SK-N-SH (cell line): ENCODE results near the gene SMAD4. TPM values are rescaled to one million over a fixed set of nuclear protein-coding genes. Genes with fewer than 3 reads are reported as not detected.

Experiments
- CTCF ChIA-PET: fragments of 300-600, 350-600 bp; formaldehyde crosslinking; extraction: SDS; loops from one replicate; lab custom pipeline; 2021; lab: Yijun Ruan, JAX
- POLR2A ChIA-PET: fragments of 350-600 bp; sonication (Branson Sonifier 250); formaldehyde crosslinking; extraction: SDS; loops from one replicate; lab custom pipeline; 2020; ENCODE audit warnings: antibody characterized with exemption, inconsistent platforms; lab: Yijun Ruan, JAX
- DNase-seq: peaks from one replicate; pipeline ENCODE4 v3.0.0; 2012
- H2AFZ ChIP-seq: fragments of 200-600 bp; sonication (generic); 2 replicates; pipeline ENCODE4 v1.8.1; 2016; ENCODE audit warnings: antibody characterized with exemption, mild to moderate bottlenecking, low read depth
- H3F3A ChIP-seq: fragments of 200-600 bp; sonication (generic); replicated peaks from 2 replicates; pipeline ENCODE3; 2016; ENCODE audit warnings: antibody characterized with exemption, mild to moderate bottlenecking; ENCODE audit not compliant: insufficient read depth
- H3K27ac ChIP-seq, 2 experiments: fragments of 200-500 bp in 1 of 2; fragments of 200-600 bp in 1 of 2; sonication (Bioruptor generic) in 1 of 2; sonication (generic), shearing (Covaris generic) in 1 of 2; 2 replicates each; pipeline versions ENCODE4 v1.5.1 to v1.6.1; 2014 to 2016; ENCODE audit warnings: low read depth in 2 of 2, inconsistent platforms in 1 of 2, low read length in 1 of 2, mild to moderate bottlenecking in 1 of 2, mixed read lengths in 1 of 2
- H3K27me3 ChIP-seq: fragments of 200-600 bp; sonication (generic), shearing (Covaris generic); 2 replicates; pipeline ENCODE4 v1.6.1; 2016; ENCODE audit warnings: mixed run types; ENCODE audit not compliant: insufficient read depth
- H3K36me3 ChIP-seq, 2 experiments: fragments of 200-500 bp in 1 of 2; fragments of 200-600 bp in 1 of 2; sonication (Bioruptor generic) in 1 of 2; sonication (generic) in 1 of 2; replicated peaks in 1 of 2; 2 replicates each; pipeline versions ENCODE3 to v1.5.1; 2014 to 2016; ENCODE audit warnings: low read length in 1 of 2, mild to moderate bottlenecking in 1 of 2; ENCODE audit not compliant: insufficient read depth in 2 of 2, control insufficient read depth in 1 of 2
- H3K4me1 ChIP-seq, 2 experiments: fragments of 200-500 bp in 1 of 2; fragments of 200-600 bp in 1 of 2; sonication (Bioruptor generic) in 1 of 2; sonication (generic), shearing (Covaris generic) in 1 of 2; 2 replicates each; pipeline versions ENCODE4 v1.5.1 to v1.6.1; 2014 to 2016; ENCODE audit warnings: low read depth in 1 of 2, low read length in 1 of 2, mixed run types in 1 of 2; ENCODE audit not compliant: insufficient read depth in 2 of 2, control insufficient read depth in 1 of 2
- H3K4me2 ChIP-seq: fragments of 200-600 bp; sonication (generic), shearing (Covaris generic); 2 replicates; pipeline ENCODE4 v1.6.1; 2017; ENCODE audit warnings: mixed run types
- H3K4me3 ChIP-seq, 2 experiments: fragments of 200-500 bp in 1 of 2; fragments of 200-600 bp in 1 of 2; sonication (Bioruptor generic) in 1 of 2; sonication (generic), shearing (Covaris generic) in 1 of 2; 2 replicates each; pipeline versions ENCODE4 v1.5.1 to v1.8.1; 2014 to 2016; ENCODE audit warnings: low read depth in 2 of 2, inconsistent platforms in 1 of 2, low read length in 1 of 2, mild to moderate bottlenecking in 1 of 2, mixed read lengths in 1 of 2, moderate library complexity in 1 of 2
- H3K79me2 ChIP-seq: fragments of 200-600 bp; sonication (generic); 2 replicates; pipeline ENCODE4 v1.8.1; 2017; ENCODE audit warnings: mild to moderate bottlenecking; ENCODE audit not compliant: insufficient read depth
- H3K9ac ChIP-seq: fragments of 200-600 bp; sonication (generic); 2 replicates; pipeline ENCODE4 v1.6.1; 2017; ENCODE audit warnings: mixed run types
- H3K9me2 ChIP-seq: fragments of 200-600 bp; sonication (generic); 2 replicates; pipeline ENCODE4 v1.6.1; 2017; ENCODE audit warnings: mixed run types
- H3K9me3 ChIP-seq: fragments of 200-600 bp; sonication (generic); 2 replicates; pipeline ENCODE4 v1.6.1; 2017; ENCODE audit warnings: mixed run types, mild to moderate bottlenecking, moderate library complexity
- H4K20me1 ChIP-seq: fragments of 200-600 bp; sonication (generic); 2 replicates; pipeline ENCODE4 v1.6.1; 2017; ENCODE audit warnings: mild to moderate bottlenecking, mixed run types; ENCODE audit not compliant: insufficient read depth
- CTCF ChIP-seq: fragments of 200-600 bp; sonication (generic); IDR thresholded peaks from 2 replicates; pipeline ENCODE4 v1.6.1; 2017; ENCODE audit warnings: antibody characterized with exemption, mild to moderate bottlenecking, moderate library complexity
- EZH2phosphoT487 ChIP-seq: fragments of 200-600 bp; sonication (generic); IDR thresholded peaks from 2 replicates; pipeline ENCODE4 v1.6.1; 2017; ENCODE audit warnings: low read depth, mixed run types, mild to moderate bottlenecking, antibody characterized with exemption, moderate library complexity, borderline replicate concordance
- GATA2 ChIP-seq: sonication (generic); formaldehyde crosslinking; IDR thresholded peaks from 2 replicates; pipeline ENCODE4 v1.5.0; 2020; ENCODE audit warnings: mild to moderate bottlenecking, missing genetic modification reagents
- IRF3 ChIP-seq: fragments of 150-350 bp; IDR thresholded peaks from 2 replicates; pipeline ENCODE4 v1.6.1; 2016; ENCODE audit warnings: mild to moderate bottlenecking, low read depth, low read length
- JUND ChIP-seq: IDR thresholded peaks from 2 replicates; pipeline ENCODE4 v1.4.0; 2012
- MAX ChIP-seq: IDR thresholded peaks from 2 replicates; pipeline ENCODE4 v1.4.0; 2012; ENCODE audit warnings: low read depth
- MEF2A ChIP-seq: IDR thresholded peaks from 2 replicates; pipeline ENCODE4 v1.4.0; 2012; ENCODE audit warnings: low read depth, borderline replicate concordance
- MXI1 ChIP-seq: IDR thresholded peaks from 2 replicates; pipeline ENCODE4 v1.6.1; 2012; ENCODE audit warnings: mild to moderate bottlenecking, low read depth, low read length, improper control_type of control experiment
- NRF1 ChIP-seq: IDR thresholded peaks from 2 replicates; pipeline ENCODE4 v1.6.1; 2012; ENCODE audit warnings: low read depth, mild to moderate bottlenecking, low read length
- RCOR1 ChIP-seq: fragments of 150-350 bp; IDR thresholded peaks from 2 replicates; pipeline ENCODE4 v1.6.1; 2017; ENCODE audit warnings: antibody characterized with exemption, low read length
- RFX5 ChIP-seq: IDR thresholded peaks from 2 replicates; pipeline ENCODE4 v1.6.1; 2012; ENCODE audit warnings: mild to moderate bottlenecking, improper control_type of control experiment, low read length
- TAF1 ChIP-seq: IDR thresholded peaks from 2 replicates; pipeline ENCODE4 v1.6.1; 2012; ENCODE audit warnings: low read depth, mild to moderate bottlenecking, low read length, moderate library complexity, borderline replicate concordance
- USF1 ChIP-seq: IDR thresholded peaks from 2 replicates; pipeline ENCODE4 v1.4.0; 2012; ENCODE audit warnings: low read depth, borderline replicate concordance
- YY1 ChIP-seq: IDR thresholded peaks from 2 replicates; pipeline ENCODE4 v1.4.0; 2012; ENCODE audit warnings: low read depth, mild to moderate bottlenecking
- ZBTB33 ChIP-seq: IDR thresholded peaks from 2 replicates; pipeline ENCODE4 v1.4.0; 2012; ENCODE audit warnings: low read depth, borderline replicate concordance
- WGBS: methylation state at CpG from one replicate; pipeline ENCODE4 v1.1.6; 2017; ENCODE audit warnings: low lambda C conversion rate; 5-methylcytosine and 5-hydroxymethylcytosine counted together
- polyA plus RNA-seq, 3 experiments: library from polyadenylated mRNA; depleted of rRNA; stranded (reverse); fragments of >200 nt; gene quantifications; 2 replicates each; pipeline ENCODE4 v1.2.3, GENCODE V29; 2012

Gene SMAD4
- polyA plus RNA-seq, 1 of the 3 experiments (the other 2 are of a cell fraction) = 43.3 TPM

- POLR2A ChIA-PET = no interaction called here
Measured at GRCh38 chr18:51041677-51042352, 11.8 kb downstream of the SMAD4 start.

More at GRCh38 chr18:51041677-51042352, 11.8 kb downstream of the SMAD4 start:
- peaks cover 99% of the 10 kb centered on the region for H3K79me2 ChIP-seq
- no peaks in the 10 kb centered on the region for H3K27me3 ChIP-seq
- no peak overlapping the region for H3K27ac ChIP-seq
- H2AFZ ChIP-seq = no peak overlapping the region
- H4K20me1 ChIP-seq = peaks cover 94% of the 10 kb centered on the region
- H3K4me1 ChIP-seq = peaks cover 10 to 16% of the 10 kb centered on the region in 2 experiments; a peak in 3 of 4 replicates
- peaks cover under 1 to 8% of the 10 kb centered on the region in 2 experiments for H3K36me3 ChIP-seq
- H3K4me3 ChIP-seq = no peak overlapping the region
- no peak overlapping the region for H3K9ac ChIP-seq
- H3K9me2 ChIP-seq = no peaks in the 10 kb centered on the region
- H3K4me2 ChIP-seq = no peak overlapping the region
- DNase-seq = no peak
- no peaks in the 10 kb centered on the region for H3K9me3 ChIP-seq
- TF ChIP-seq RFX5 (no peak), RCOR1 (no peak), ZBTB33 (no peak), CTCF (no peak), IRF3 (no peak), MAX (no peak), MEF2A (no peak), EZH2phosphoT487 (no peak), USF1 (no peak), MXI1 (no peak), YY1 (no peak), GATA2 (CRISPR knock-in tag) (no peak), NRF1 (no peak), JUND (no peak), TAF1 (no peak)
- no peaks in the 10 kb centered on the region for H3F3A ChIP-seq
- 72% methylated on average over 3 of the region's 3 CpGs for WGBS
- CTCF ChIA-PET = interaction anchor here (0.5 to 1.9 kb wide), 3 partner anchors 10 to 38 kb away, joined by 3 to 13 read pairs (median 10); no protein-coding TSS in a partner anchor
